ENCODE results near the gene SNX10. TPM values are rescaled to one million over a fixed set of nuclear protein-coding genes. Genes with fewer than 3 reads are reported as not detected.
A peak's percentile ranks its signal among the peaks of the same experiment; 100 is the strongest.

SNX10 gene
- total and polyA plus RNA-seq, 2 of the 4 experiments (the other 2 are of a cell fraction) = not detected

- Histone ChIP-seq H4K91ac (ENCODE audit: insufficient read depth, low read depth, low read length) (no peak overlapping the region), H3K9me1 (ENCODE audit: insufficient read depth, low read length) (no peaks in the 10 kb centered on the region), H3K9ac (ENCODE audit: low read depth, low read length) (no peak overlapping the region), H4K5ac (ENCODE audit: low read depth, low read length) (no peak overlapping the region), H2AFZ (replicated peaks; ENCODE audit: low read length, poor library complexity) (peak overlapping the region; percentile 92), H3K4me1 (ENCODE audit: control insufficient read depth, insufficient read depth, low read length) (peaks cover 2% of the 10 kb centered on the region; the same call in 1 of the 2 replicates), H2AK9ac (replicated peaks; ENCODE audit: low read depth, low read length, poor library complexity) (peak overlapping the region; percentile 76), H3K23ac (ENCODE audit: low read depth, low read length) (no peak overlapping the region), H4K8ac (ENCODE audit: low read depth in 2 of 2, low read length in 2 of 2) (no peak overlapping the region), H3K4me3 (ENCODE audit: insufficient read depth, low read depth, low read length) (peak overlapping the region; percentile 36), H3K36me3 (ENCODE audit: control insufficient read depth, insufficient read depth, low read length) (no peaks in the 10 kb centered on the region), H2BK120ac (ENCODE audit: low read depth, low read length) (no peak overlapping the region), H4K20me1 (ENCODE audit: insufficient read depth, low read length) (no peaks in the 10 kb centered on the region), H3K9me3 (ENCODE audit: control insufficient read depth, insufficient read depth, low read length) (no peaks in the 10 kb centered on the region), H3K14ac (replicated peaks; ENCODE audit: low read depth, low read length) (no peak overlapping the region), H3K27ac (ENCODE audit: insufficient read depth, low read length) (no peak overlapping the region), H2AK5ac (ENCODE audit: low read depth, low read length) (no peak overlapping the region), H3K4me2 (ENCODE audit: low read depth, low read length) (peak overlapping the region; percentile 89), H2BK5ac (ENCODE audit: low read depth, low read length, poor library complexity, severe bottlenecking) (no peak overlapping the region), H3K4ac (ENCODE audit: low read depth, low read length) (no peak overlapping the region), H3K79me1 (ENCODE audit: low read depth in 1 of 2, low read length in 2 of 2) (no peaks in the 10 kb centered on the region), H3K27me3 (ENCODE audit: control insufficient read depth, insufficient read depth, low read length) (peaks cover 25% of the 10 kb centered on the region), H3K56ac (ENCODE audit: extremely low read depth, insufficient read depth, low read length) (no peak overlapping the region), H2BK15ac (ENCODE audit: low read depth, low read length) (no peak overlapping the region), H3K18ac (ENCODE audit: low read depth, low read length) (no peak overlapping the region), H2BK20ac (ENCODE audit: low read depth, low read length) (no peak overlapping the region)
- POLR2A ChIA-PET (ENCODE audit: unreplicated experiment) = no interaction called here
- no peak for DNase-seq
- WGBS, 2 experiments (ENCODE audit: extremely low coverage in 2 of 2, insufficient read length in 1 of 2) = 15% methylated on average over 19 of the region's 38 CpGs; no CpG with 5 or more reads in 1 of the 2 experiments
- in situ Hi-C loops (cut with MboI; ENCODE audit: low sequenced_read_pairs) (no loop called here), dilution Hi-C loops (cut with HindIII; ENCODE audit: low sequenced_read_pairs, unreplicated experiment) (no loop called here), intact Hi-C loops (cut with micrococcal nuclease) (no loop called here)
- peak; percentile 50 for ATAC-seq (ENCODE audit: low read depth)
- TF ChIP-seq MAFK (IDR thresholded peaks at IDR 0.05; ENCODE audit: low read depth, low read length) (no peak), SMC3 (IDR thresholded peaks at IDR 0.05; ENCODE audit: low read depth, low read length) (no peak), CTCF (conservative IDR thresholded peaks at IDR 0.05; ENCODE audit: low read depth, low read length) (no peak), RCOR1 (IDR thresholded peaks at IDR 0.05; ENCODE audit: insufficient replicate concordance, low read length) (no peak), USF2 (IDR thresholded peaks at IDR 0.05; ENCODE audit: low read depth, low read length) (no peak), RFX5 (IDR thresholded peaks at IDR 0.05; ENCODE audit: low read depth, low read length) (no peak), FOS (IDR thresholded peaks at IDR 0.05; ENCODE audit: low read depth, low read length) (no peak), ELK1 (IDR thresholded peaks at IDR 0.05; ENCODE audit: borderline replicate concordance, low read depth, low read length) (no peak), POLR2A (IDR thresholded peaks at IDR 0.05; ENCODE audit: low read depth, low read length) (no peak), CEBPB (IDR thresholded peaks at IDR 0.05; ENCODE audit: low read depth, low read length) (no peak), MXI1 (IDR thresholded peaks at IDR 0.05; ENCODE audit: borderline replicate concordance, low read depth, low read length) (no peak)
- CTCF ChIA-PET = no interaction called here
- BruUV-seq (replicated peaks) = no TSS peak
Observed at GRCh38 chr7:26397796-26398426, 106.2 kb downstream of the SNX10 start.

Data from IMR-90 (cell line).